HepG2 (cell line): ENCODE data around the gene CMIP. TPM values are rescaled to one million over a fixed set of nuclear protein-coding genes. Genes with fewer than 3 reads are reported as not detected.

Experiments
- ATAC-seq: fragments of 200-7000 bp; cut with Tn5 transposase; 3 replicates; pipeline ENCODE4 v1.9.1; 2020; ENCODE audit warnings: mild to moderate bottlenecking, moderate library complexity
- BruUV-seq: library from RNA; stranded (reverse); fragments of 400-500 nt; replicated peaks from 2 replicates; lab custom pipeline; 2021; lab: Mats Ljungman, UMichigan
- CTCF ChIA-PET: fragments of 300-600 bp; formaldehyde crosslinking; extraction: SDS; loops from one replicate; lab custom pipeline; 2021; ENCODE audit warnings: low total read pairs, inconsistent platforms, low intra/inter-chr PET ratio; lab: Yijun Ruan, JAX
- POLR2A ChIA-PET: fragments of 350-600 bp; sonication (Branson Sonifier 250); formaldehyde crosslinking; loops from one replicate; lab custom pipeline; 2020; ENCODE audit warnings: antibody characterized with exemption, inconsistent platforms; lab: Yijun Ruan, JAX
- DNase-seq: peaks from one replicate; pipeline ENCODE4 v3.0.0-alpha.2; 2015; ENCODE audit warnings: low spot score
- FAIRE-seq: peaks from 3 replicates; lab custom pipeline; 2011; peaks lifted over from hg19 to GRCh38; lab: Jason Lieb, UNC
- H2AFZ ChIP-seq: one replicate; pipeline ENCODE4 v1.6.1; 2011; ENCODE audit warnings: low read length, inconsistent platforms
- H3K27ac ChIP-seq: fragments of 300-600 bp; 3 replicates; pipeline ENCODE4 v1.8.0; 2011; ENCODE audit warnings: mixed run types, mild to moderate bottlenecking, mixed read lengths, low read length, inconsistent platforms; ENCODE audit not compliant: insufficient read depth; ENCODE audit errors: extremely low read length
- H3K27me3 ChIP-seq, 2 experiments: fragments of 200-600 bp in 1 of 2; 2 replicates in 1 of 2; 3 replicates in 1 of 2; pipeline versions ENCODE4 v1.6.0 to v1.8.0; 2011; ENCODE audit warnings: low read length in 2 of 2, mild to moderate bottlenecking in 2 of 2, moderate library complexity in 2 of 2, inconsistent platforms in 1 of 2; ENCODE audit not compliant: insufficient read depth in 2 of 2, control insufficient read depth in 1 of 2
- H3K36me3 ChIP-seq, 2 experiments: fragments of 200-600 bp in 1 of 2; replicated peaks in 1 of 2; 2 replicates in 1 of 2; 3 replicates in 1 of 2; pipeline versions ENCODE4 v1.5.1 to v1.8.0; 2011; ENCODE audit warnings: low read length in 2 of 2, inconsistent platforms in 1 of 2; ENCODE audit not compliant: insufficient read depth in 2 of 2, control insufficient read depth in 1 of 2
- H3K4me1 ChIP-seq: 2 replicates; pipeline ENCODE4 v1.5.1; 2012; ENCODE audit warnings: low read length, inconsistent platforms; ENCODE audit not compliant: insufficient read depth
- H3K4me2 ChIP-seq: 2 replicates; pipeline ENCODE4 v1.6.0; 2011; ENCODE audit warnings: low read depth, low read length, inconsistent platforms
- H3K4me3 ChIP-seq, 3 experiments: fragments of 200-600 bp in 1 of 3; sonication (generic), shearing (Covaris generic) in 1 of 3; replicated peaks in 1 of 3; 2 replicates each; pipeline ENCODE4 v1.5.1; 2011 to 2016; ENCODE audit warnings: low read length in 3 of 3, inconsistent platforms in 2 of 3, low read depth in 2 of 3, mild to moderate bottlenecking in 2 of 3, control low read depth in 1 of 3, mixed read lengths in 1 of 3; ENCODE audit not compliant: insufficient read depth in 1 of 3
- H3K79me2 ChIP-seq: one replicate; pipeline ENCODE4 v1.6.1; 2011; ENCODE audit warnings: low read length, inconsistent platforms; ENCODE audit not compliant: insufficient read depth
- H3K9ac ChIP-seq: 2 replicates; pipeline ENCODE4 v1.6.0; 2011; ENCODE audit warnings: mild to moderate bottlenecking, low read depth, low read length, inconsistent platforms; ENCODE audit not compliant: insufficient read depth
- H3K9me3 ChIP-seq: 2 replicates; pipeline ENCODE4 v1.5.1; 2012; ENCODE audit warnings: mild to moderate bottlenecking, low read length
- H4K20me1 ChIP-seq: 2 replicates; pipeline ENCODE4 v1.6.0; 2011; ENCODE audit warnings: inconsistent platforms, mild to moderate bottlenecking, low read length, moderate library complexity; ENCODE audit not compliant: insufficient read depth
- ARID5B ChIP-seq: IDR thresholded peaks from 2 replicates; pipeline ENCODE4 v1.4.0; 2020; ENCODE audit warnings: mild to moderate bottlenecking, missing genetic modification reagents
- DNMT1 ChIP-seq: sonication (generic); formaldehyde crosslinking; IDR thresholded peaks from 2 replicates; pipeline ENCODE4 v1.5.1; 2020; ENCODE audit warnings: mild to moderate bottlenecking, missing genetic modification reagents
- KLF12 ChIP-seq: sonication (generic); formaldehyde crosslinking; IDR thresholded peaks from 2 replicates; pipeline ENCODE4 v1.4.0; 2020; ENCODE audit warnings: missing genetic modification reagents, borderline replicate concordance
- NFE2L1 ChIP-seq: sonication (generic); formaldehyde crosslinking; IDR thresholded peaks from 2 replicates; pipeline ENCODE4 v1.4.0; 2020; ENCODE audit warnings: missing genetic modification reagents, mild to moderate bottlenecking, borderline replicate concordance
- ZNF30 ChIP-seq: sonication (generic); formaldehyde crosslinking; IDR thresholded peaks from 2 replicates; pipeline ENCODE4 v1.5.0; 2020; ENCODE audit warnings: mild to moderate bottlenecking, missing genetic modification reagents
- ZNF629 ChIP-seq: sonication (generic); formaldehyde crosslinking; conservative IDR thresholded peaks from 2 replicates; pipeline ENCODE4 v1.5.0; 2020; ENCODE audit warnings: missing genetic modification reagents
- ZNF790 ChIP-seq: sonication (generic); formaldehyde crosslinking; IDR thresholded peaks from 2 replicates; pipeline ENCODE4 v1.8.0; 2022; ENCODE audit warnings: missing genetic modification reagents, mild to moderate bottlenecking, borderline replicate concordance
- WGBS: methylation state at CpG from one replicate; pipeline ENCODE4 v1.1.6; 2017; ENCODE audit warnings: low lambda C conversion rate; 5-methylcytosine and 5-hydroxymethylcytosine counted together
- in situ Hi-C: cut with HindIII; loops from 2 replicates; pipeline ENCODE4 v1.10.0; 2017; ENCODE audit warnings: low pct_unique_long_range_greater_than_20kb; ENCODE audit not compliant: extremely low pct_ligation_motif_present
- intact Hi-C: fragments of 100-400 bp; cut with micrococcal nuclease; formaldehyde crosslinking; loops from one replicate; pipeline ENCODE4 v1.10.0; 2022; ENCODE audit not compliant: unreplicated experiment
- polyA plus RNA-seq, 8 experiments: library from polyadenylated mRNA; depleted of rRNA in 3 of 8; stranded (reverse) in 7 of 8; unstranded in 1 of 8; fragments of >200 nt; fragmentation: Illumina TruSeq in 4 of 8; extraction: Trizol in 4 of 8; gene quantifications; 2 replicates each; pipeline versions ENCODE4 v1.2.1 to v1.2.3, GENCODE V29; 2011 to 2016; ENCODE audit warnings: low read depth in 4 of 8, missing spikeins in 1 of 8, mixed read lengths in 1 of 8; ENCODE audit not compliant: insufficient read depth in 1 of 8
- total RNA-seq, 5 experiments: library from RNA; depleted of rRNA; stranded (reverse); fragments of >200 nt; fragmentation: Illumina TruSeq; extraction: Trizol; gene quantifications; 2 replicates each; pipeline ENCODE4 v1.2.3, GENCODE V29; 2016; ENCODE audit warnings: low read depth in 1 of 5
- TF ChIP-seq, protein P1 (sequence below): IDR thresholded peaks from 2 replicates; pipeline ENCODE4 v1.6.1; 2016; ENCODE audit warnings: control low read depth

CMIP gene
- total and polyA plus RNA-seq, 2 of the 13 experiments (the other 11 are each of a cell fraction or from before 2014, with no cell fraction given) = 10.9 to 18.1 TPM

- peak; percentile 77 for TF ChIP-seq ARID5B (CRISPR knock-in tag)
- TF ChIP-seq, protein P1, sequence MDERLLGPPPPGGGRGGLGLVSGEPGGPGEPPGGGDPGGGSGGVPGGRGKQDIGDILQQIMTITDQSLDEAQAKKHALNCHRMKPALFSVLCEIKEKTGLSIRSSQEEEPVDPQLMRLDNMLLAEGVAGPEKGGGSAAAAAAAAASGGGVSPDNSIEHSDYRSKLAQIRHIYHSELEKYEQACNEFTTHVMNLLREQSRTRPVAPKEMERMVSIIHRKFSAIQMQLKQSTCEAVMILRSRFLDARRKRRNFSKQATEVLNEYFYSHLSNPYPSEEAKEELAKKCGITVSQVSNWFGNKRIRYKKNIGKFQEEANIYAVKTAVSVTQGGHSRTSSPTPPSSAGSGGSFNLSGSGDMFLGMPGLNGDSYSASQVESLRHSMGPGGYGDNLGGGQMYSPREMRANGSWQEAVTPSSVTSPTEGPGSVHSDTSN (CRISPR knock-in tag) = no peak
- TF ChIP-seq NFE2L1 = no peak
- TF ChIP-seq ZNF30 = no peak
- TF ChIP-seq ZNF790 (CRISPR knock-in tag) = no peak
- 0 out of 2 replicates have a peak, but pooled peaks have one; percentile 33 for TF ChIP-seq KLF12
Observed at GRCh38 chr16:81405702-81406113, 38.9 kb upstream of the CMIP start (continued).

DNA sequence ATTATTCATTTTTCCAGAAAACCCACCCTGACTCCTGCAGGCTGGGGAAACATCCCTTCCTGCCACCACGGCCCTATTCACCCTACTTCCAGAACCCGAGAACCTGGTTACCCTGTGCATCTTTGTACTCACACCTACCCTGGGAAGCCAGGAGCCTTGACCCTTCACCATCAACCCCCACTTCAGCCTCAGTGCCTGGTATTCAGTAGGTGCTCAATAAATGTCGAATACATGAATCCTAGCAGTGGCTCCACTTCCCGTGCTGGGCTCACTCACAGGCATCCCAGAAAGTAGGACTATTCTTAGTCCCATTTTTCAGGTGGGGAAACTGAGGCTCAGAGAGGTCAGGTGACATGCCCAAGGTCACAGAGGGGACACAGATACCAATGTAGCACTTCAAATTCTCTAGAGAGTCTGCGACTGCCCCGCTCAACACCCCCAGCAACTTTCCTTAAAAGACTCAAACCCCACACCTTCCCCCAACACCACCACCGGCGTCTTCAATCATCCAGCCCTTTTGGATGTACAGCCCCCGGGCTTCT, 36.1 kb upstream of the CMIP start:
- Histone ChIP-seq H3K36me3 (no peaks in the 10 kb centered on the region), H2AFZ (no peak overlapping the region), H3K27me3 (peaks cover 0 to 12% of the 10 kb centered on the region in 2 experiments; a peak in 4 of 5 replicates), H3K27ac (no peak overlapping the region), H3K4me3 (no peak overlapping the region), H3K9me3 (no peaks in the 10 kb centered on the region), H3K4me1 (peaks cover 28% of the 10 kb centered on the region), H4K20me1 (no peaks in the 10 kb centered on the region), H3K79me2 (no peaks in the 10 kb centered on the region), H3K4me2 (no peak overlapping the region), H3K9ac (no peak overlapping the region)
- 49% methylated on average over 9 of the region's 9 CpGs for WGBS
- TF ChIP-seq DNMT1 (no peak), ZNF629 (CRISPR knock-in tag) (0 out of 2 replicates have a peak, but pooled peaks have one; percentile 22)
- intact Hi-C loops = no loop called here
- no peak for DNase-seq
- no peak for ATAC-seq
- no TSS peak for BruUV-seq
- FAIRE-seq = no peak
- in situ Hi-C loops = no loop called here
- ChIA-PET CTCF (no interaction called here), POLR2A (no interaction called here)
